GM19193 (cell line): ENCODE data around the gene PTBP3.

Source experiments
- POLR2A ChIP-seq: IDR thresholded peaks from 4 replicates; pipeline ENCODE4 v1.6.1; 2011; ENCODE audit not compliant: insufficient read depth, insufficient read length; ENCODE audit errors: extremely low read depth

Gene PTBP3

GRCh38 chr9:112262577-112262976, 70.8 kb downstream of the PTBP3 start:
- TF ChIP-seq POLR2A: no peak

DNA sequence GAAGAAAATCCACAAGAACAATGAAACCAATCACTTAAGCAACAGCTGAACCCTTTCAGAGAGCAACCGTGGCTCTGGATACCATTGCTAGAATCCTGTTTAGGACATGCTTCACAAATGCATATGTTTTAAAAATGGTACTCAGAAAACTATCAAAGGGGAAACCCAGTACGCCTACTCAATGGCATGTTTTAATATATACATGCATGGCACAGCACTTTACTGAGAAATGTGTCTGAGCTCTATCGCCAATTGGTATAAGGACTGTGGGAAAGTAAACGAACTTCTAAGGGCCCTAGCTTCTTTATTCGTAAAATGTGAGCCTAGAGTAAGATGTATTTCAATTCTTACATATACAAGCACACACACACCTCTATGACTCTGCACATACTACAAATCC, 72.3 kb downstream of the PTBP3 start:
- TF ChIP-seq POLR2A: no peak

GRCh38 chr9:112258106-112258505, 75.3 kb downstream of the PTBP3 start:
- TF ChIP-seq POLR2A: no peak

GRCh38 chr9:112252194-112252593, 81.2 kb downstream of the PTBP3 start:
- no peak for TF ChIP-seq POLR2A

DNA sequence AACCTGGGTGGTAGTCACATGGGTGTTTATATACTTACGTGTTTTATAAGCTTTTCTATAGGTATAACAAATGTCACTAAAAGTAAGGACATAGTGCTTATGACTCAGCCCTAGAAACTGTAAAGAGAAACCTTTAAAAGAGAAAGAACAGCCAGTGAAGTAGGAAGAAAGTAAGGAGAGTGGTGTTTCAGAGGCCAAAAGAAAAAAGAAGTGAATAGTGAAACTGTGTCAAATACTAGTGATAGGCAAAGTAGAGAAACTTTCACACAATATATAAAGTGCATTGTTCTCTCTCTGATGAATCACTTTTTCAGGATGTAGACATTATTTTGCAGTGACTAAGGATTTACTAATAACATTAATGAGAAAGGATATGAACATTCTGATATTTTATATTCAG, 84.1 kb downstream of the PTBP3 start:
- TF ChIP-seq POLR2A: no peak

DNA sequence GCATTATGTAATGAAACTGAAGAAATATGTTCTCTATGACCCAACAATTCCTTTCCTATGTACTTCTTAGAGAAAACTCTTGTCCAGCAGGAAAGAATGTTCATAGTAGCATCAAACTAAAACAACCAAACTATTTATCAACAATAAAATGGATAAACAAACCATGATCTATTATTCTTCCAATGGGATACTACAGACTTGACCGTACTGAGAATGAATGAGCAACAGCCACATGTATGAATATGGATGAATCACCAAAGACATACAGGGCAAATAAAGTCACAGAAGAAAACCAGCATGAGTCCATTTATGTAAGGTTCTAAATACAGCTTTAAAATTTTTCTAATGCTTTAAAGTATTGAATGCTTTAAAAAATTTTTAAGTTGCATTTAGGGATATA, 84.7 kb downstream of the PTBP3 start:
- TF ChIP-seq POLR2A: no peak

- TF ChIP-seq POLR2A: no peak
Measured at GRCh38 chr9:112247090-112247489, 86.3 kb downstream of the PTBP3 start.

DNA sequence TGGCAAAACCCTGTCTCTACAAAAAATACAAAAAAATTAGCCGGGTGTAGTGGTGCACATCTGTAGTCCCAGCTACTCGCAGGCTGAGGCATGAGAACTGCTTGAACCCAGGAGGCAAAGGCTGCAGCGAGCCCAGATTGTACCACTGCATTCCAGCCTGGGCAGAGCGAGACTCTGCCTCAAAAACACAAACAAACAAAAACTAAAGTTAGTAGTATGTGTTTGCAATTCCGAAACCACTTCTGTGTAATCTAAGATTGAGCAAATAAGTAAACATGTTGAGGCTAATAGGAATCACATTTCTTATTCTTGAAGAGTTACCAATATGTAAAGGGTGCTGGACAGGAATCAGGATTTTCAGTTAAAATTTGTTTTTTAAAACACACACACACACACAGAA, 88.3 kb downstream of the PTBP3 start:
- TF ChIP-seq POLR2A: no peak

DNA sequence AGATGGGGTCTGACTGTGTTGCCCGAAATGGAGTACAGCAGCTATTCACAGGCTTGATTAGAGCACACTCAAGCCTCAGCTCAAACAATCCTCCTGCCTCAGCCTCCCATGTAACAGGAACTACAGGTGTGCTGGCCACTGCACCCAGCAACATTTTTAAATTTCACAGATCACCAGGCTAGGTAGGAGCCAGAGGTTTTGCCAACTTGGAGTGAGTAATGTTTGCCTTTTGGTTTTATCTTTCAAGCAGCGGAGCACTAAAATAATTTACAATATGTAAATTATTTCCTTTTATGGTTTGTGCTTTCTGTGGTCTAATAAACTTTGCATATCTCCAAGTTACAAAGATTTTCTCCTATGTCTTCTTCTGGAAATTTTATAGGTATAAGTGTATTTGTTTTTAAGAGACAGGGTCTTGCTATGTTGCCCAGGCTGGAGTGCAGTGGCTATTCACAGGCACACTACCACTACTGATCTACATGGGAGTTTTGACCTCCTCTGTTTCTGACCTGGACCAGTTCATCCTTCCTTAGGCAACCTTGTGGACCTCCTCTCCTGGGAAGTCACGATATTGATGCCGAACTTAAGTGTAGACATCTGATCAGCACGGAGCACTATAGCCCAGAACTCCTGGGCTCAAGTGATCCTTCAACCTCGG, 91.1 kb downstream of the PTBP3 start:
- TF ChIP-seq POLR2A: no peak

DNA sequence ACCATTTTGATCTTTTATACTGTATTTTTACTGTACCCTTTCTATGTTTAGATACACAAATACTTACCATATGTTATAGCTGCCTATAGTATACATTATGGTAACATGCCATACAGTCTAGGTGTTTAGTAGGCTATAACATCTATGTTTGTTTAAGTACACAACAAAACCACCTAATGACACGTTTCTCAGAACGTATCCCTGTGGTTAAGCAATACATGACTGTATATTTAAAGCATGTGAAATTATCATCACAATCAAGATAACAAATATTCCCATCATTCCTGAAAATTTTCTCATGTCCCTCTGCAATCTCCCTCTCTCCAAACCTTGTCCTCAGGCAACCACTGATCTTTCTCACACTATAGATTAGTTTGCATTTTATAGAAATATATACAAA, 91.9 kb downstream of the PTBP3 start:
- no peak for TF ChIP-seq POLR2A

- no peak for TF ChIP-seq POLR2A
Measured at GRCh38 chr9:112239708-112240107, 93.7 kb downstream of the PTBP3 start.

DNA sequence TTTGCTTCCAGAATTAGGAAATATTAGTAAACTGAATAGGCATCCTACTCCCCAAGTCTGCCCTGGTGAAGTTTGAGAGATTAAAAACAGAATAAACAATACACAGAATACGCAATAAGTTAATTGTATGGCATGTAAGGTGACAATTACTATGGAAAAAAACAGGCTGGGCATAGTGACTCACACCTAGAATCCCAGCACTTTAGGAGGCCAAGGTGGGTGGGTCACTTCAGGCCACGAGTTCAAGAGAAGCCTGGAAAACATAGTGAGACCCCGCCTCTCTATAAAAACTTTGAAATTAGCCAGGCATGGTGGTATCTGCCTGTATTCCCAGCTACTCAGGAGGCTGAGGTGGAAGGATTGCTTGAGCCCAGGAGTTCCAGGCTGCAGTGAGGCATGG, 94.1 kb downstream of the PTBP3 start:
- TF ChIP-seq POLR2A: no peak

DNA sequence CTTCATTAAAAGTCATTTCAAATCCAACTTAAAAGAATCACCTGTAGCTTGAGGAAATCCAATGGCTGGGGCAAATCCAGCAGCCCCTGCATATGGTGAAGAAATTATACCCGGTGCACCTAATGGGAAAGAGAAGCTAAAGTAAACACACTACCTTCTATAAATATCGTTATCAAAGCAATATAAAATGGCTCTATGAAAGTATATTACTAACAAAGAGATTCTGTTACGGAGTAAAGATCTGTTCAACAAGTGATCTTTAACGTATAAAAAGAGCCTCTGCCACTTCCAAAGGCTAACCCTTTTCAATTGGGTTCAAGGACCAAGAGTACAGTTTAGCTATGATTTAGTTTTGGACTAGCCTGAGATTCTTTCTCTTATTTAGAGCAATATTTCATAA, 98.6 kb downstream of the PTBP3 start:
- no peak for TF ChIP-seq POLR2A

DNA sequence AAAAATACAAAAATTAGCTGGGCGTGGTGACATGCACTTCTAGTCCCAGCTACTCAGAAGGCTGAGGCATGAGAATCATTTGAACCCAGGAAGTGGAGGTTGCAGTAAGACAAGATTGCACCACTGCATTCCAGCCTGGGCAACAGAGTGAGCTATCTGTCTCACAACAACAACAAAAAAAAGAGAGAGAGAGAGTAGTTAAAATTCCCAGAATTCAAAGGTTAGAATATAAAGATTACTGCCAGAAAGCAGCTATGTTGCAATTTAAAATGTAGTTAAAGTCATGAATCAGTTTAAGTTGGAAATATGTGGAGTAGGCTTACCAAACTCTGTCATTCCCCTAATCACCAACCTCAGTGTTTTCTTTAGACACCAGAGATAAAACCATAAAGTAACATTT, 99.7 kb downstream of the PTBP3 start:
- no peak for TF ChIP-seq POLR2A

GRCh38 chr9:112232233-112232632, 101.2 kb downstream of the PTBP3 start:
- TF ChIP-seq POLR2A: no peak

- no peak for TF ChIP-seq POLR2A
Measured at GRCh38 chr9:112226091-112226490, 107.3 kb downstream of the PTBP3 start.
